Smooth muscle cell (in vitro differentiated cells): Measurements from ENCODE around the gene TULP1. TPM values are rescaled to one million over a fixed set of nuclear protein-coding genes. Genes with fewer than 3 reads are reported as not detected.

Experiments
- DNase-seq: peaks from one replicate; lab custom pipeline; 2025; ENCODE audit not compliant: unreplicated experiment; lab: John Stamatoyannopoulos, UW
- H2AFZ ChIP-seq: fragments of 200-600 bp; sonication (generic); 2 replicates; pipeline ENCODE4 v1.6.0; 2016; ENCODE audit warnings: antibody characterized with exemption, low read depth, mild to moderate bottlenecking
- H3F3A ChIP-seq: fragments of 200-600 bp; sonication (generic); 2 replicates; pipeline ENCODE4 v1.6.0; 2017; ENCODE audit warnings: antibody characterized with exemption, low read depth
- H3K27ac ChIP-seq: fragments of 200-600 bp; sonication (generic); 2 replicates; pipeline ENCODE4 v1.5.1; 2016; ENCODE audit warnings: low read depth, mild to moderate bottlenecking
- H3K27me3 ChIP-seq: fragments of 200-600 bp; sonication (generic); 2 replicates; pipeline ENCODE4 v1.6.1; 2016; ENCODE audit warnings: low read depth, mild to moderate bottlenecking
- H3K36me3 ChIP-seq: fragments of 200-600 bp; sonication (generic); 2 replicates; pipeline ENCODE4 v1.5.1; 2016; ENCODE audit warnings: low read depth
- H3K4me1 ChIP-seq: fragments of 200-600 bp; sonication (generic); 2 replicates; pipeline ENCODE4 v1.5.1; 2016; ENCODE audit warnings: low read depth
- H3K4me2 ChIP-seq: fragments of 200-600 bp; sonication (generic); 2 replicates; pipeline ENCODE4 v1.6.0; 2016; ENCODE audit warnings: mild to moderate bottlenecking
- H3K4me3 ChIP-seq: fragments of 200-600 bp; sonication (generic); 2 replicates; pipeline ENCODE4 v1.5.1; 2016; ENCODE audit warnings: mild to moderate bottlenecking
- H3K79me2 ChIP-seq: fragments of 200-600 bp; sonication (generic); 2 replicates; pipeline ENCODE4 v1.6.0; 2016; ENCODE audit warnings: low read depth, mild to moderate bottlenecking
- H3K9ac ChIP-seq: fragments of 200-600 bp; sonication (generic); 2 replicates; pipeline ENCODE4 v1.6.0; 2016; ENCODE audit warnings: low read depth
- H3K9me3 ChIP-seq: fragments of 200-600 bp; sonication (generic); replicated peaks from 2 replicates; pipeline ENCODE4 v1.5.1; 2016; ENCODE audit warnings: low read depth
- H4K20me1 ChIP-seq: fragments of 200-600 bp; sonication (generic); 2 replicates; pipeline ENCODE4 v1.6.0; 2016; ENCODE audit warnings: low read depth
- WGBS: methylation state at CpG from one replicate; pipeline ENCODE4 v1.1.7; 2016; ENCODE audit warnings: low lambda C conversion rate; 5-methylcytosine and 5-hydroxymethylcytosine counted together
- polyA plus RNA-seq: library from polyadenylated mRNA; unstranded; fragments of >200 nt; fragmentation: Nextera tagmentation; extraction: Ambion mirVana; gene quantifications from 2 replicates; pipeline ENCODE4 v1.2.1, GENCODE V29; 2016
- total RNA-seq: library from RNA; depleted of rRNA; stranded (reverse); fragments of >200 nt; gene quantifications from 2 replicates; pipeline ENCODE4 v1.2.3, GENCODE V29; 2014
- TF ChIP-seq, protein P1 (sequence below): fragments of 200-600 bp; sonication (generic); IDR thresholded peaks from 2 replicates; pipeline ENCODE4 v1.5.1; 2017; ENCODE audit warnings: borderline replicate concordance, mild to moderate bottlenecking, antibody characterized with exemption; ENCODE audit not compliant: insufficient read depth, poor library complexity, severe bottlenecking

TULP1 gene
- total and polyA plus RNA-seq, 2 experiments from 2014 or later: 0.26 to 0.31 TPM

DNA sequence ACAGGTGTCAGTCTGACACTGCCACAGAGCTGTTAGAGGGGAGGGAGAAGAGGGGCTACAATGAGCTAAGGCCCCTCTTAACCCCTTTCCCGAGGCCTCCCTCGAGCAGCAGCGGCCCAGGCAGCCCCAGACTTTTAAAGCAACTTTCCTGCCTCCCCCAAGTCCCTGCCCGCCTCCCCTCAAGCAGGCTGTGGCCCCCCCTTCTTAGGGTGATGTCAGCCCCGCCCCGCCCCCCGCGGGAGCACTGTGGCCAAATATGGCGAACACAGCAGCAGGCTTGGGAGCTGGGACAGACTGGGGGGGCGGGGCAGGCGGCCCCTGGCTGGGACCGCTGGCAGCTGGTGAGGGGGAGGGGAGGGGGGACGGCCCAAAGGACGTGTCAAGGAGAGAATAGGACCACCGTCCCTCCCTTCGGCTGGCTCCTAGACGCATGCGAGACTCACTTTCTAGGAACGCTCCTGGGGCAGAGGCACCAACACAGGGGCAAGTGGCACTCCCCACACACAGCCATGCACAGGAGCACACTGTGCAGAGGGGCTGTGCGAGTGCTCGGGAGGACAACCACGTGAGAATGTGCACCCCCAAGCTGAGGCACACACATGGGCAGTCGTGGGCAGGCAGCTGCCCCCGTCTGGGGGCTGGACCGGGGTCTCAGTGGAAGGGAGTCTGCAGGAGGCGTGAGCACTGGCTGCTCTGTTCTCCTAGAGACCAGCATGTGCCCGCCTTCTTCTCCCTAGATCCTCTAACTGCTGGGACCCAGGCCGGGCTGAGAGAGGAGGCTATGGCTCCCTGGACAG is 22.5 kb downstream of the TULP1 start:
- Histone ChIP-seq H2AFZ (no peak overlapping the region), H3K36me3 (no peaks in the 10 kb centered on the region), H3K4me2 (peak overlapping the region; percentile 99), H3K4me1 (peaks cover 92% of the 10 kb centered on the region), H3K9ac (peak overlapping the region; percentile 25), H3K4me3 (peak overlapping the region; percentile 12), H3K79me2 (peaks cover 86% of the 10 kb centered on the region), H3K27me3 (no peaks in the 10 kb centered on the region), H3K27ac (peak overlapping the region; percentile 94), H4K20me1 (peaks cover 89% of the 10 kb centered on the region), H3K9me3 (no peaks in the 10 kb centered on the region), H3F3A (peaks cover 23% of the 10 kb centered on the region)
- peak; percentile 53 for DNase-seq
- TF ChIP-seq, protein P1, sequence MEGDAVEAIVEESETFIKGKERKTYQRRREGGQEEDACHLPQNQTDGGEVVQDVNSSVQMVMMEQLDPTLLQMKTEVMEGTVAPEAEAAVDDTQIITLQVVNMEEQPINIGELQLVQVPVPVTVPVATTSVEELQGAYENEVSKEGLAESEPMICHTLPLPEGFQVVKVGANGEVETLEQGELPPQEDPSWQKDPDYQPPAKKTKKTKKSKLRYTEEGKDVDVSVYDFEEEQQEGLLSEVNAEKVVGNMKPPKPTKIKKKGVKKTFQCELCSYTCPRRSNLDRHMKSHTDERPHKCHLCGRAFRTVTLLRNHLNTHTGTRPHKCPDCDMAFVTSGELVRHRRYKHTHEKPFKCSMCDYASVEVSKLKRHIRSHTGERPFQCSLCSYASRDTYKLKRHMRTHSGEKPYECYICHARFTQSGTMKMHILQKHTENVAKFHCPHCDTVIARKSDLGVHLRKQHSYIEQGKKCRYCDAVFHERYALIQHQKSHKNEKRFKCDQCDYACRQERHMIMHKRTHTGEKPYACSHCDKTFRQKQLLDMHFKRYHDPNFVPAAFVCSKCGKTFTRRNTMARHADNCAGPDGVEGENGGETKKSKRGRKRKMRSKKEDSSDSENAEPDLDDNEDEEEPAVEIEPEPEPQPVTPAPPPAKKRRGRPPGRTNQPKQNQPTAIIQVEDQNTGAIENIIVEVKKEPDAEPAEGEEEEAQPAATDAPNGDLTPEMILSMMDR: no peak
- under 1% methylated on average over 15 of the region's 28 CpGs for WGBS

DNA sequence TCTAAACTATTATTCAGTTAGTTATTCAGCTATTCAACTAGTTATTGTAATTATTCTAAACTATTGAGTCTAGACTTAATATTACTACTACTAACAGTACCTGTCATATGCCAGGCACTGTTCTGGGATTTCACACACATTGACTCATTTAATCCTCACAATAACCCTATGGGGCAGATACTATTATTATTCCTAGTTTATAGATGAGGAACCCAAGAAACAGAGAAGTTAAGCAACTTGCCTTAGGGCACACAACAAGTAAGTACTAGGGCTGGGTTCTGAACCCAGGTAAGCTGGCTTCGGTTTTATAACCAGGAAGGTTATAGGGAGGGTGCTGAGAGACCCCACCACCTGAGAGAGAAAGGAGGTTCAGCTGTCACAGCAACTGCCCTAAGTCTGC is 23.6 kb downstream of the TULP1 start:
- peaks cover 87% of the 10 kb centered on the region for H3K4me1 ChIP-seq
- WGBS: 87% methylated on average over 1 of the region's 1 CpG
- H3K36me3 ChIP-seq: no peaks in the 10 kb centered on the region

DNA sequence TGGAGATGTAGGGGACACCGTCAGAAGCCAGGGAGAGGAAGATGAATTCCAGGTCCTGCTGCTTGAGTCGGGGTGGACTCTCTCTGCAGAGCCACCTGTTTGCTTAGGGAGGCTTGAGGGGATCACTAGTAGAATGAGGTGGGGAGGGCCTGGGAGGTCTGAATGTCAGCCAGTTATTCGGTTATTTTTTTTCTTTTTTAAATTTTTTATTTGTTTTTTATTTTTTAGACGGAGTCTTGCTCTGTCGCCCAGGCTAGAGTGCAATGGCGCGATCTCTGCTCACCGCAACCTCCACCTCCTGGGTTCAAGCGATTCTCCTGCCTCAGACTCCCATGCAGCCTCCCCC is 24.2 kb downstream of the TULP1 start:
- no peak overlapping the region for H3K9ac ChIP-seq
- H3K36me3 ChIP-seq: no peaks in the 10 kb centered on the region
- H4K20me1 ChIP-seq: peaks cover 85% of the 10 kb centered on the region
- H3K9me3 ChIP-seq: no peaks in the 10 kb centered on the region
- H3K4me3 ChIP-seq: no peak overlapping the region
- peaks cover 82% of the 10 kb centered on the region for H3K4me1 ChIP-seq
- H3F3A ChIP-seq: peaks cover 17% of the 10 kb centered on the region
- peak overlapping the region; percentile 94 for H3K27ac ChIP-seq
- peak overlapping the region; percentile 24 for H3K4me2 ChIP-seq
- 79% methylated on average over 9 of the region's 9 CpGs for WGBS
- H3K79me2 ChIP-seq: peaks cover 80% of the 10 kb centered on the region
- DNase-seq: no peak
- H2AFZ ChIP-seq: no peak overlapping the region
- no peaks in the 10 kb centered on the region for H3K27me3 ChIP-seq
- TF ChIP-seq, protein P1: no peak

More for the DNA sequence above, 23.6 kb downstream of the TULP1 start:
- H4K20me1 ChIP-seq: peaks cover 86% of the 10 kb centered on the region
- DNase-seq: no peak
- TF ChIP-seq, protein P1: no peak
- no peak overlapping the region for H2AFZ ChIP-seq
- no peaks in the 10 kb centered on the region for H3K27me3 ChIP-seq
- H3K79me2 ChIP-seq: peaks cover 83% of the 10 kb centered on the region
- no peak overlapping the region for H3K4me2 ChIP-seq
- no peaks in the 10 kb centered on the region for H3K9me3 ChIP-seq
- H3F3A ChIP-seq: peaks cover 23% of the 10 kb centered on the region
- peak overlapping the region; percentile 94 for H3K27ac ChIP-seq
- H3K4me3 ChIP-seq: no peak overlapping the region
- H3K9ac ChIP-seq: no peak overlapping the region
